GM21576 (cell line): ENCODE data around the gene BORCS5.
"Not testable (repeated sequence)": the region's sequence is repeated elsewhere in the genome, so short reads cannot be mapped to it uniquely, and the experiment has no call there.

Source experiments
- ATAC-seq: cut with Tn5 transposase; IDR thresholded peaks from one replicate; pipeline ENCODE4 v1.9.1; 2021; ENCODE audit warnings: mild to moderate bottlenecking, moderate library complexity; ENCODE audit not compliant: unreplicated experiment

The BORCS5 gene

DNA sequence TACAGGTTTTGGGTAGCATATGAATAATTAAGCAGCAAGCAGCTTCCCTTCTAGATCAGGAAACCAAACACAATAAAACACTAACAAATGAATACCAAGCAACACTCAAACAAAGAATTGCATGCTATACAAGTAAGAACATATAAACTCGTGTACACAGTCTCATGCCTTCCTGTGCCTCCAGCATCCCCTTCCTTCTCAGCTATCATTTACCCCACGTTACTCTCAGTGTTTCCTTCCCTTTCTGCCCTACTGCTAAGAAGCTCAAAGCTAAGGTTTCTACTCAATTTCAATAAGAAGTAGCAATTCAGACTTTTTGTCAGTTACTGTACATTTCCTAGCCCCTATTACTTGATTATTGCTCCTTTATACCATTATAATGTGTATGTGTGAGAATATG is 124.8 kb downstream of the BORCS5 start:
- ATAC-seq, result no peak

DNA sequence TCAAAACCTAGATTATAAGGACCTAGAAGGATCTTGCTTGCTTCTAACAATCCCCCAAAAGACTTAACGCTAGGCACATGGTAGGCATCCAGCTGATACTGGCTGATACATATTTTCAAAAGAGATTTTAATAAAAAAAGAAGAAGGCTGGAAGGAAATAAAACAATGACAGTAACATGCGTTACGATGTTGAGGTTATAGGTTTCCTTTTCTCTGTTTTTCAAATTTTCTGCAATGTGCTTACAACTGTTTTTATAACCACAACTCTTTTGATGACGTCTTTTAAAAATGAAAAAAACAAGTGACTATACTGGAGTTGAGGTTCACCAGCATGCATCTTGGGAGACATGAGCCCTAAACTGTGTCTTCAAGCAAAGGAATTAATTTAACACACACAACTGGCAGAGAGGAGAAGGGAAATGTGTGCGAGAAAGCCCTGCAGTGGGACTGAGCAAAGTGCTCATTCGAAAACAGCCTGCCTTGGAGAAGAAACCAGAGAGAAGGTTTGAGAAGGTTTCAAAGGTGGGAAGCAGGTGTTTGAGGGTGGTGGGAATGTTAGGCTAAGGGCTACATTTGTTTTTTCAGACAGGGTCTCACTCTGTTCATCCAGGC is 125.4 kb downstream of the BORCS5 start:
- ATAC-seq, result no peak

DNA sequence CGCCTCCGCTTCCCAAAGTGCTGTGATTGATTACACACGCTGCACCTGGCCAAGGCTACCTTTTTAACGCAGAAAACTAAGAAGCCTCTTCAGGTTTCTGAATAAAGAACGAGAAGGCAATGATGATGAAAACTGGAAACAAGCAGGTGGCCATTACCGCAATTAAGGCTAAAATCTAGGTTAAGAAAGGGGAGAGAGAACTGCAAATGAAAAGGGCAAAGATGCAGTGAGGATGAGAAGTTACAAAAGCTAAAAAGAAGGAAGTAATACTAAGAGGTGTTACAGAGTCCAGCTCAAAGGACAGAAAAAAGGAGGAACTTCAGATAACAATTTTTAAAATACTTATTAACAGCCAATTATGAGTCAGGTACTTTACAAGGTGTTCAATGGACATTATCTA is 126.1 kb downstream of the BORCS5 start:
- ATAC-seq, result peak; percentile 39

DNA sequence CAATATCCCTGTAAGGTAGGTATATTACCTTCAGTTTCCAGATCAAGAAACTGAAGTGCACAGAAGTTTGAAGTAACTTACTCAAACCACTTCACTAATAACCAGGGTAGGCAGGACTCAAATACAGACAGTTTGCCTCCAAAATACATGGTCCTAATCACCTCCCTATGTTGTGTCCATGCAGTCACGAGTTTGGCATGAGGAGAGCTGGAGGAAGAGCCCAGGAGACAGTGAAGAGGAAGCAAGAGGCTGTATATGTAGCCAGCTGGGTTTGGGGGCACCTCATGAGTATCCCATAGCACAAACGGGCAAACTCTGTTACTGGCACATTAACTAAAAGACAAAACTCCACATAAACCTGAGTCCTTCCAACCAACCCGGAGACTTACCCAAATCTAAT is 126.6 kb downstream of the BORCS5 start:
- ATAC-seq, result no peak

DNA sequence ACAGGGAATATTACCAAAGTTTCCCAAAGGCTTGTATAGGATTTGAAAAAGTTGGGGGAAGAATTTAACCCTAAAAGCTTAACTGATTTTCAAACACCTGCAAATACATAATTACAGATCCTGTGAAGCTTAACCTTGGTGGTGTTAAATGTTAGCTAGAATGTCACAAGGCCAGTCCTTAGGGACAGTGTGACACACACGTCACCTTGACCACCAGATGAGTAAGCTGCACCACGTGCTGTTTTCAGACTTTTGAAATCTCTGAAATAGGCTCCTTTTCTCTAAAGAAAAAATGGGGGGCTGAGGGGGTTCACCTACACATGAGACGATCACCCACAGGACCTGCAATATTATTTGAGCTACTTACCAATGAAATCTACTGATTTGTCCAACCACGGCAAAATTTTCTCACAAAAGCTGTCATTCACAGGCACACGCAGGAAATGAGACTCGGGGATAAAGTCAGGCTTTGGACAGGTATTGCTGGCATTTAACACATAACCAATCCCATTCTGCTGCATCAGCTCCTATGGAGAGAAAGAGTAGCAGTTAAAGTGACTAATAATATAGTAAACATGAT is 129.9 kb downstream of the BORCS5 start:
- ATAC-seq, result peak; percentile 64

DNA sequence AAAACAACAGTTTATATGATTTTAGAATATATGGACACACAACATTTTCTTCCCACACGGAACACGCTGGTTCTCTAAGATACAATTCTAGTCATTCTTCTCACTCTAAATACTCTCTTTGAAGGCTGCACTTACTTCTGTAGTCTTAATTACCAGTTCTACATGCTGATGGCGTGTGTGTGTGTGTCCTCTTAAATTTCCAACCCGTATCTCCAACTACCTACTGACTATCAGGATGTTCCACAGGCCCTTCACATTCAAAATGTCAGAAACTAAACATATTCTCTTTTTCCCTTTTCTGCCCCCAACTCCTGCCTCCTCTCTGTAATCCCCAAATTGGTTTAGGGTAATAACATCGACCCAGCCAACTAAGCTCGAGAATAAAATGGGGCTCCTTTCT is 130.6 kb downstream of the BORCS5 start:
- ATAC-seq, result no peak

DNA sequence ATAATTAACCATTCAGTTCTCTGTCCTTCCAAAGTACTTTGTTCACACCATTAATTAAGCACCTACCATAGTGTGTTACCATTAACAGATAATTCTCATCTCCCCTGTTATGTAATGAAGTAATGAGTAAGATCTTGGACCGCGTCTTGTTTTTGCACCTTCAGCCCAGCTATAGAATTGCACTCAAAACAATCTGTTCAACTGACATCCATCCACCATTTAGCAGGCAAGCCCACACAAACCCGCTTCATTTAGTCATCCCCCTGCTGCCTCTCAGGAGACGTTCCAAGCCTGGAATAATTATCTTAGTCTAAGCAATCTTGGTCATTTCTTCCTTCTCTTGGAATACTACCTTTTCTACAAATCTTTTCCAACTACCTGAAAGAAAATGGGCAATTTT is 131.4 kb downstream of the BORCS5 start:
- no peak for ATAC-seq

DNA sequence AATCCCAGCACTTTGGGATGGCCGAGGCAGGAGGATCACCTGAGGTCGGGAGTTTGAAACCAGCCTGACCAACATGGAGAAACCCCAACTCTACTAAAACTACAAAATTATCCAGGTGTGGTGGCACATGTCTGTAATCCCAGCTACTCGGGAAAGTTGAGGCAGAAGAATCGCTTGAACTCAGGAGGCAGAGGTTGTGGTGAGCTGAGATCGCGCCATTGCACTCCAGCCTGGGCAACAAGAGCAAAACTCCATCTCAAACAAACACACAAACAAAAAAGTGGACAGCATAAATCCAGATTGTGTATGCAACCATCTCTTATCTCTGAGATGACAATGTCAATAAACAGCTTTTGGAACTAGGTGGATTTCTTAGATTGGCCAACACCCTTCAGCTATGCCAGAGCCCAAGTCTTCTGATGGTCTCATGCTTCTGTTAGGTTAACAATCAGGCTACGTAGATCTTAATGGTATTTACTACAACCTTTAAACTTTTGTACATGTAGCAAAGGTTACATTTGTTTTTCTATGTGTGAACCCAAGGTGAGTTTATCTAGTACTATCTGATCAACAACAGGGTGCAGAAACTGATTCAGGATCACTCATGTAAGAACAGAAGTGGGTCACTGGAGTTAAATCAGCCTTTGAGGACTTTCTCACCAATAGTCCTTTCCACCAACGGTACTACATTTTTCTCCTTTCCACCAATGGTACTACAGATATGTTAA is 132.1 kb downstream of the BORCS5 start:
- ATAC-seq, result no peak

DNA sequence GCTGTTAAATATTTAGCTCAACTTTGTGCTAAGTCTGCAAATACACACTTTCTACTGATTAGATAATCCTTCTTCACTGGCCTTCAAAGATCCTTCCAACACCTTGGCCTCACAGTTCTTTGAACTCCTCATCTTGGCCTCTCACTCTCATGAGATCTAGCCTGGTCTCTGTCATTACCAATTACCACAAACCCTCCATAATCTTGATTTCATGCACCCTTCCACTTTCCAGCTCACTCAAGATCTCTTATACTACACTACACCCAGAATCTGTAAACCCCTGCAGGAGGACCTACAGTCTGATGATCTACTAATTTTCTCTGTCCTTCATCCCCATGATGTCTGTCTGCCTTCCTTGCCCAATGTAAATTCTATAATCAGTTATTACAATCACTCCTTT is 134.7 kb downstream of the BORCS5 start:
- no peak for ATAC-seq

DNA sequence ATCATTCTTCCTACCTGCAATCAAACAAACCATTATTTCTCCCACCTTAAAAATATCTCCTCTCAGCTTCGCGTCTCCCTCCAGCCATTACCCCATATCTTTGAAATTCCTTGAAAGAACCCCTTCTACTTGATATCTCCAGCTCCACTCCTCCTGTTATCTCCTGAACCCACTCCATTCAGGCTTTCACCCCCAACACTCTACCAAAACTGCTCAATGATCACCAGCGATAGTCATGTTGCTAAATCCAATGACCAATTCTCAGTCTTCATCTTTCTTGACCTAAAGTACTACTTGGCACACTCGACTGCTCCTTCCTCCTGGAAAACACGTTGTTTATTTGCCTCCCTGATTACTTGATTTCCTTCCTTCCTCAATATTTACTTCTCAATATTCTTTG is 135.7 kb downstream of the BORCS5 start:
- no peak for ATAC-seq

DNA sequence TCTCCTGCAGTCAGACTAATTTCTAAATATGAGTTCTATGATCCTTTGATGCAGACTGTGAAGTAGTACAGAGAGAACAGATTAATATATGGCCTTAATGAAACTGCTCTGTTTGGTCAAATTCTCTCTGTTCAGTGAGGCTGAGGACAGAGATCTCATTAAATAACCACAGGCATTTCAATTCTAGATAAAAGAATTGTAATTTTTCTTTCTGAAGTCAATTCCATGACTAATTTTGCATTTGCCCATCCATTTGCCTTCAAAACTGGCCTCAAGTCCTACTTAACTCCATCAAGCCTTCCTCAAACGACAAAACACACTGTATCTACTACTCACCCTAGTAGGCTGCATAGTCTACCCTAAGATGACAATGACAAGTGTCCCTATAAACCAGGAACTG is 138.7 kb downstream of the BORCS5 start:
- ATAC-seq, result no peak

DNA sequence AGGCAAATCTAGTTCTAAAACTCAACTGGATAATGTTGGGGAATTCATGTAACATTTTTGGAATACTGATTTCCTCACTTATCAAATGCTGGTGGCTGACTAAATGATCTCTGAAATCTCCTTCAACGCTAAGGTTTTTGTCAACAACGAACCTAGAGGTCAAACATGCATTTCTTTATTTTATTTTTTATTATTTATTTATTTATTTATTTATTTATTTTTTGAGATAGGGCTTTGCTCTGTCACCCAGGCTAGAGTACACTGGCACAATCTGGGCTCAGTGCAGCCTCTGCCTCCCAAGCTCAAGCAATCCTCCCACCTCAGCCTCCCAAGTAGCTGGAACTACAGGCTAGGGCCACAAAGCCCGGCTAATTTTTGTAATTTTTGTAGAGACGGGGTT is 141.3 kb downstream of the BORCS5 start:
- ATAC-seq, result no peak

DNA sequence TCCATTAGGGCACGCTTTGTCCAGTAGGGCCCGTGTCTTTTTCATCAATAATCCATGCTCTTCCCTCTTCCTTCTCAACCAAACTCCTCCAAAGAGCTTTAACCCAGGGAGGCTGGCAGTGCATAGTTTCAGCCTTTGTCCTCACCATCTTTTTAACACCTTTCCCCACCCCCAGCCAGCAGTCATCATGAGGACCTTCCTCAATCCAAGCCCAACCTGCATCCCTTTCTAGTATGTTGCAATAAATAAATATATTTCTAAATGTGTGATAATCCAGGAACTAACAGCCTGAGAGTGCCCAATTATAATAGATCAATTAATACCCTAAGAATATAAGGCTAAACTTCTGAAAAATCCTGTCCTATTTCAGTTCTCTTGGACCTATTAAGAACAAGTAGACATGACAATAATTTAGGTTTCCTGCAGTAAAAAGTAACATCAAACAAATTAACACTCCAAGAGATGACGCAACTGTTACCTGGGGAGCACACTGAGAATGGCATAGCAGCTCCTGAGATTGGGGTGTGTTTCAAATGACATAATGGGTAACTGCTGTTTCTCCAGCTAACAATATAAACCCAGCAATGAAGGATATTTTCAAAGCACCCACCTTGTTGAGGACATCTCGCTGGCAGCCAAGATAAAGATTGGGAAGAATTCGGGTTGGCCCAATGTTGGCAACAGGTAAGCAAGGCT is 143.2 kb downstream of the BORCS5 start:
- ATAC-seq, result no peak

DNA sequence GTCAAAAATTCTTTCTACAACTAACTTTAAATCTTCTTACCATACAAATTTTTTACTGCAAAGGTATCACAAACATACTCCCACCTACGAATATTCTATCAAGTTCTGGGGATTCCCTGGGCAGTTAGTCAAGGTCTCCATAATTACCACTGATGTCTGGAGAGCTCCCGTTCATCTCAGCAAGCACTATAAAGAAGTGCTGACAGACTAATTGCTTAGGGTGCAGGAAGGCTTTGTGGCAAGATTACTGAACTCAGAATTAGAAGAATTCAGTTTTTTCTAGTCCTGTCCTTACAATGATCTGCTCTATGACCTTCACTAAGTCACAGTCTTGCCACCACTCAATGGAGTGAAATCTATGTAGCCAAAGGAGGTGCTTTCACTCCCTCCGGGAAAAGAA is 144.2 kb downstream of the BORCS5 start:
- no peak for ATAC-seq

DNA sequence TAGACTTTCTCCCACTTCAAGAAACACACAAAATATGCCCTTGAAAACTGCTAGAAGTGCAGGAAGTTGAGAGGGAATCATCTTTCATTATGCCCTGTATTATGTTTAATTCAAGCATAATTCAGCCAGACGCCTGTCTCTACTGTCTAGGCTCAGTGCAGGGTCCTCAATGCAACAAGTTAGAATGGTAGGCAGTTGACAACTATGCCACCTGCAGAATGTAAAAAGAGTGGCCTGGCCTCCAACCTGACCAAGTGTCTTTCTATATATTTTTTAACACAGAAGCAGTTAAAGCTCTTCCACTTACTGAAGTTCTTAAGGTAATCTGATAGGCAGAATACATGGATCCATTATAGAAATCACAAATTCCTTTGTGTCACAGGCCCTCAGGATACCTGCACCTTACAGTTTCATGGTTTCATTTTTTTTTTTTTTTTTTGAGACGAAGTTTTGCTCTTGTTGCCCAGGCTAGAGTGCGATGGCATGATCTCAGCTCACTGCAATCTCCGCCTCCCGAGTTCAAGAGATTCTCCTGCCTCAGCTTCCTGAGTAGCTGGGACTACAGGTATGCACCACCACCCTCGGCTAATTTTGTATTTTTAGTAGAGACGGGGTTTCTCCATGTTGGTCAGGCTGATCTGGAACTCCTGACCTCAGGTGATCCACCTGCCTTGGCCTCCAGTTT is 145.4 kb downstream of the BORCS5 start:
- not testable (repeated sequence) for ATAC-seq

DNA sequence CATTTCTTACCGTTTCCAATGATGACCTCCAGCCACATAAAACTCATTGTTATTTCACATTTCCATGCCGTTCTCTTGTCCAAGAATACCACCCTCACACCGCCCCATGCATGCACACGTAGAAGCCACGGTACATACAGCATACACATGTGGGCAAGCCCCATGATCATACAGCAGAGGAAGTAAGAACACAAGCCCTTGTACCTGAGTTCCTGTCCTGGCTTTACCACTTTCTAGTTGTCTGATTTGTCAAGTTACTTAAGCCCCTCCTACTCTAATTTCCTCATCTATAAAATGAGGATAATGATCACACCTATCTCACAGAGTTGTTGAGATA is 145.9 kb downstream of the BORCS5 start:
- ATAC-seq, result no peak

DNA sequence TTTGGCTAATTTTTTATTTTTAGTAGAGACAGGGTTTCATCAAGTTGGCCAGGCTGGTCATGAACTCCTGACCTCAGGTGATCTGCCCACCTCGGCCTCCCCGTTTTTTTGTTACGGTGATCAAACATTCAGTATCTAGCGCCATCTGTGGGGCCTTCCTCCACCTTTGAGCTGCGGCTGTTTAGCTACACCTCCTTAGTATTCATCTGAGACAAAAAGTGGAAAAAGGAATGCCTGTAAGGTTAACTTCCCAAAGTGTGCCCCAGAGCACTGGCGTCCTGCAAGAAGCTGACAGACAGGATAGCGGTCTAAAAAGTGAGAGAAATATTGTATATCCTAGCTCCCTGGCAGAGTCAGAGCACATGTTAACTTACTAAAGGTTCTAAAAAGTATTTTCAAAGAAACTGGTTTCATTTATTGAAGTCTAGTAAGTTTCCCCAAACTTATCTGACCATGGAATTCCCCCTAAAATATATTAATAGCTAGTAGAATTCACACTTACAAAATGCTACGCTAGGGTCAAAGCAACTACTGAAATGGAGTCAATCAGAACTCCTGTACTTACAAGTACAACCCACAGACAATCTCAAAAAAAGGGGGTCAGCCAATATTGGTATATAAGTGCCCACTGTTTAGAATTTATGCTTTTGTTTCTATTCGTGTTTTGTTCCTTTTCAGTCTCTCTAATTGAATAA is 146.7 kb downstream of the BORCS5 start:
- no peak for ATAC-seq

DNA sequence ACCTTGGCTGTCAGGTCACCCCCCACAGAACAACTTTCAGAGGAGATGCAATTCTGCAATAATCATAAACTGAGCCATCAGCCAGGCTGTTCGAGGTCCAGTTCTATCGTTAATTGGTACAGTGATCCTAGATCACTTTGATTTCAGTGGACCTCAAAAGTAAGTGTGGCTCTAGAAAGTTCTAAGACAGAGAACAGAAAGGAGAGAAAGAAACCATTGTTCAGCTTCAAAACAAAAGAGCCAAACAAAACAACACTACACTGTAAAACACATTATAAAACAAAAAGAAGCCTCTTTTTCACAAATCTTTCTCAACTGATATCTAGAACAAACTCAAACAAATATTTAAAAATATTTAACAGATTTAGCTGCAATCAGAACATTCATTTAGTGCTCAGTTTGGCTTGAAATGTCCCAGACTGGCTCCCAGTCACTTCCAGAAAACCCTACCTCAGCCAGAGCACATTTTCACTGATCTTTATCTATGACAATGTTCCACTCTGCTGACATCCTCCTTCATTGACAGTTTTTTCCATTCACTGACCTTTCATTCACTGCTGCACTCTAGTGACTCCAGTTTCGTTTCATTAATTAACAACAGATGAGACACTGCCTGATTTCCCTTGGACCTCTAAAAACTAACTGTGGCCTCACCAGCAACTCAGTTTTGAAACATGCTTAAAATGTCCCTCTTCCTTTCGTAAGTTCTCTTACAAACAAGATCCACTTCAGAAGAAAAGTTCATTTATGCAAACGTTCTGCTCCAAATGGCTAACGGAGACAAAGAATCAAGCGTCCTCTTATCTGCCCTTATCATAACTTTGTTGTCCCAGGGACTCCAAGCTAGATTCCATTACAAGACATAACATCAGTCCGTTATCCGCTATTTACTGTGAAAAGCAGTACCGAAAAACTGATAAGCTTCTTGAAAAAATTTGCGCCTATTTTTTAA is 148.9 kb downstream of the BORCS5 start:
- peak; percentile 89 for ATAC-seq

DNA sequence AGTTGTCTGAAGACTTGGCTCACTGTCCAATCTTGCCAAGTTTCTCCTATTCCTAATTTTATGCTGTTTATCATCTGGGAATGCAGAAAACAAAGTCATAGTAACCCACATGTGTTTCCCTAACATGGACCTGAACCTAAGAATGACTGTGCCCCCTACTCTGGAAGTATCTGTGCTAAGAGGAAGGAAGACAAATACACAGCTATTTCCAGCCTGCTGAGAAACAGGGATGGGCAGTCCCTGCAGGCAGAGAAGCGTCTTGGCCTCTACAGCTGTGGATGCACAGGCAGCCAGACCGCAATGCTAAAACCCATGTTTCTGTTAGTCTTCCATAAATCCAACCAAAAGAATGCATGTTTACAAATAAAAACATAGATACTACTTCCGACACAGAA is 149.6 kb downstream of the BORCS5 start:
- no peak for ATAC-seq

DNA sequence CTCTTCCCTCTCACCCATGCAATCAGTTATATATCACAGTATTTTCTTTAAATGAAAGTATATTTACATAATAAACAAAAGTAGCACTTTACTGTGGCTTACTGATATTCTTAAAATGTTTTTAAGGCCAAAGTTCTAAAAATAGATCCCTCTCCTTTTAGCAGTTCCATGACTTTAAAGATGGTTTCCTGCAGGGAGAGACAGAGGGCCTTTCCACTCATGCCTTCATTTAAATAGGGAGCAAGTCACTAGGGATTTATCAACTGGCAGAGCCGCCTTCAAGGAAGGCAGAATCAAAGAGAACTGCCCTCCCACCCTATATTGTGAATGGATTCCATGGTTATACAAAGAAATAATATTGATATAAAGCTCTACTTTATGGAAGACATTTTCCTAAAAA is 150.2 kb downstream of the BORCS5 start:
- no peak for ATAC-seq
